Endothelial cell of umbilical vein (primary cell): ENCODE data around the gene NBEA.

Source experiments
- CTCF ChIP-seq, 2 donors: IDR thresholded peaks; 1 replicate in 1 of 2; 2 replicates in 1 of 2; pipeline ENCODE4 v1.5.1; 2011; ENCODE audit warnings: low read length in 2 of 2, mild to moderate bottlenecking in 2 of 2, moderate library complexity in 2 of 2, control low read depth in 1 of 2, inconsistent platforms in 1 of 2, low read depth in 1 of 2; ENCODE audit not compliant: insufficient read depth in 1 of 2; ENCODE audit errors: extremely low read depth in 1 of 2
- EZH2 ChIP-seq: IDR thresholded peaks from 2 replicates; pipeline ENCODE4 v1.6.1; 2012; ENCODE audit warnings: borderline replicate concordance, low read depth, mild to moderate bottlenecking, moderate library complexity, low read length, inconsistent platforms; ENCODE audit not compliant: severe bottlenecking
- FOS ChIP-seq: IDR thresholded peaks from 2 replicates; pipeline ENCODE4 v1.6.1; 2011; ENCODE audit warnings: mild to moderate bottlenecking, low read length, moderate library complexity, borderline replicate concordance; ENCODE audit not compliant: insufficient read depth
- POLR2A ChIP-seq: IDR thresholded peaks from 2 replicates; pipeline ENCODE4 v1.6.1; 2012; ENCODE audit warnings: low read depth, mild to moderate bottlenecking, control low read depth, low read length
- POLR2AphosphoS5 ChIP-seq: IDR thresholded peaks from 2 replicates; pipeline ENCODE4 v1.6.1; 2012; ENCODE audit warnings: low read depth, mild to moderate bottlenecking, control low read depth, low read length, moderate library complexity; ENCODE audit not compliant: insufficient read depth

GRCh38 chr13:34935841-34936240 lies 6.2 kb upstream of the NBEA start:
- TF ChIP-seq CTCF (IDR thresholded peaks at IDR 0.05; ENCODE audit: extremely low read depth in 1 of 2, insufficient read depth in 1 of 2, low read depth in 1 of 2, low read length in 2 of 2) (no peak), POLR2A (no peak), POLR2AphosphoS5 (no peak), FOS (no peak), EZH2 (no peak)
